GM21717 (cell line): ENCODE measurements around the gene DPAGT1.

Source experiments
- ATAC-seq: cut with Tn5 transposase; IDR thresholded peaks from one replicate; pipeline ENCODE4 v1.9.1; 2021; ENCODE audit warnings: mild to moderate bottlenecking, moderate library complexity; ENCODE audit not compliant: unreplicated experiment

Gene DPAGT1

DNA sequence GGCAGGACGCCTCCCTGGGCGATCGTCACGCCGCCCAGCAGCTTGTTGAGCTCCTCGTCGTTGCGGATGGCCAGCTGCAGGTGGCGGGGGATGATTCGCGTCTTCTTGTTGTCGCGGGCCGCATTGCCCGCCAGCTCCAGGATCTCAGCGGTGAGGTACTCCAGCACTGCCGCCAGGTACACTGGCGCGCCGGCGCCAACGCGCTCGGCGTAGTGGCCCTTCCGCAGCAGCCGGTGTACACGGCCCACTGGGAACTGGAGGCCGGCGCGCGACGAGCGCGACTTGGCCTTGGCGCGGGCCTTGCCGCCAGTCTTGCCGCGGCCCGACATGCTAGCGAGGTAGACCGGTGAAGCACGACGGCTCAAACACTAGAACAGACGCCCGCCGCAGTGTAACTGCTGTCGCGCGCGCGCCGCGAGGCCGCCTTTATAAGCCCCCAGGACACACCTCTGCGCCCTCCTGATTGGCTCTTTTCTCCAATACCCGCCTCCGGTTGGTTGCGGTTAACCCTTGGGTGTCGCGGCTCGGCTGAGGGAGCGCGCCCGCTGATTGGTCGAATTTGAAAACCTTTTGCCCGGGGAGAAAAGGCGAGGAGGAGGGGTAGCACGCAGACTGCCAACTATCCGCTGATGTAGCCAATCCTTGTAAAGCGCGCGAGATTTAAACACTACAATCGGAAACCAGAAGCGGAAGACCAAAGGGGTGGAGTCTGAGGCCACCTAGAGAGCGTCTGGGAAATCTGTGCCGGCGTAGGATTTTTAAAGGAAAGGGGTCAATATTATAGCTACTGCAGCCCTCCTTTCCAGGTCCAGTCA lies 6.4 kb downstream of the DPAGT1 start:
- ATAC-seq: peak; percentile 67

- peak; percentile 30 for ATAC-seq
Observed at GRCh38 chr11:119094816-119095065, 6.9 kb downstream of the DPAGT1 start.

DNA sequence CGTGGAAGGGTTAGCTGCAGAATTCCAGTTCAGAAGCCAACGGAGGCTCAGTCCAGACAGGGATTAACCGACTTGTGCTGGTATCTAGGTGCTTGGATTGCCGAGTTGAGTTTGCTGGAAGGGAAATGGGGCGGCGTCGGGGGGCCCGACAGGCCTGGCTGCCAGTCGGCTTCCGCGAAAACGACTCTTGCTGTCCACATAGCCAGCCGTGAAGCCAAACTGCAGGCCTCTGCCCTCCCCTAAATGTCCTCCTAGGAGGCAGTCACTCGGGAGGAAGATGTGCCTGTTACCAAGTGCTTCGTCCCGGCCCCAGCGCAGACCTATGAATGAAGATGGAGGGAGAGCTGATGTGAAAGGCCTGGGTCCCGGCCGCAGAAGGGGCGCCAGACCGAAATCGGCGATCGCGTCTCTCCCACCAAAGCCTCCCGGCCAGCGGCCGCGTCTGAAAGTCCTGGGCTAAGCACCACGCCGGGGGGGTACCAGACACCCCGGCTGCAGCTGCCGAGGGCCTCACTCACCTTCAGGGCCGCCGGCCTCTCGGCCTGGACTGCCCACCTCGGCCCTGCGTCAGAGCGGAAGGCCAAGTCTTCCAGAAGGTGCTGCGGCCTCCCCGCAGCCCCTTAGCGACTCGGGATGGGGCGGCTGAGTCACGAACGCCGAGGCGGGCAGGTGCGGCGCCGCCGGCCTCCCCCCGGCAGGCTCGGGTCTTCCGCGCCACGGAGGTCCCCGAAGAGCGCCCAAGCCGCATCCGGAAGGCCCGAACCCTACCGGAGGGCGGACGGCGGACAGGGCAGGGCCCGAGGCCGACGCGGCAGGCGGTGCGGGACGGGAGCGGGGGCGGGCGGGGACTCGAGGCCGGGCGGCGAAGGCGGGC lies 7.5 kb downstream of the DPAGT1 start:
- ATAC-seq: peak; percentile 9

DNA sequence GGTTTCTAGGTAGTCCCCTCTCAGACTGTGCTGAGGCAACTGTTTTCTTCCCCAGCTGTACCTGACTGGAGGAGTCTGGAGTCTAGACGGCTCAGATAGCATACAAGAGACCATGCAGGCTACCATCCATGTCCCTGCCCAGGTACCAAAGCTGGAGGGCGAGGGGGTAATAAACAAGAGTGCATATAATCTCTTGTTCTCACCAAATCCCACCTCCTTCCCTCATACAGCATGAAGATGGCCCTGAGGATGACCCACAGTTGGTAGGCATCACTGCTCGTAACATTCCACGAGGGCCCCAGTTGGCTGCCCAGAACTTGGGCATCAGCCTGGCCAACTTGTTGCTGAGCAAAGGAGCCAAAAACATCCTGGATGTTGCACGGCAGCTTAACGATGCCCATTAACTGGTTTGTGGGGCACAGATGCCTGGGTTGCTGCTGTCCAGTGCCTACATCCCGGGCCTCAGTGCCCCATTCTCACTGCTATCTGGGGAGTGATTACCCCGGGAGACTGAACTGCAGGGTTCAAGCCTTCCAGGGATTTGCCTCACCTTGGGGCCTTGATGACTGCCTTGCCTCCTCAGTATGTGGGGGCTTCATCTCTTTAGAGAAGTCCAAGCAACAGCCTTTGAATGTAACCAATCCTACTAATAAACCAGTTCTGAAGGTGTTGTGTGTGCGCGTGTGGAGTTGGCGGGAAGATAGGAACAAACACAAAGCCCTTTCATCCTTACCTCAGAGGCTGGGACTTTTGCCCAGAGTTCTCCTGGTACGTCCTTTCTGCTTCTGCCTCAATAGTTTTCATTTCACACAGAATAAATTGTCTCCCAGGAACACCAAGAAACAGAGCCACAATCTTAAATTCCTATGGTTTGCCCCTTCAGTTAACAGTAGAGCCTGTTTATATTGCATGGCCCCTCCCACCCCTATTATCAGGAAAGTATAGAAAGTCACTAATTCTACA lies 8.5 kb downstream of the DPAGT1 start:
- ATAC-seq: no peak

GRCh38 chr11:119091966-119092879 lies 9.4 kb downstream of the DPAGT1 start:
- ATAC-seq: no peak

DNA sequence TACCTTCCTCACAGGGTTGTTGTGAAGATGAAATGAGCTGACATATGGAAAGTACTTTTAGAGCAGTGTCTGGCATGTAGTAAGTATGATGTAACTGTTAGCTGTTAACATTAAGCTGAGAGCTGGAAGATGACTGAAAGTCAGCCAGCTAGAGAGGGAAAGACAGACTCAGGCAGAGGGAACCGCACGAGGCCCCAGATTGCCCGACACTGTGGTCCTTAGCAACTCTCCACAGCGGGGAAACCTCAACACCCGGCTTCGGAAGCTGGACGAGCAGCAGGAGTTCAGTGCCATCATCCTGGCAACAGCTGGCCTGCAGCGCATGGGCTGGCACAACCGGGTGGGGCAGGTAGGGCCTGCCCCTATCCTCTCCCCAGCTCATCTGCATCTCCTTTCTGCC lies 10.5 kb downstream of the DPAGT1 start:
- no peak for ATAC-seq

DNA sequence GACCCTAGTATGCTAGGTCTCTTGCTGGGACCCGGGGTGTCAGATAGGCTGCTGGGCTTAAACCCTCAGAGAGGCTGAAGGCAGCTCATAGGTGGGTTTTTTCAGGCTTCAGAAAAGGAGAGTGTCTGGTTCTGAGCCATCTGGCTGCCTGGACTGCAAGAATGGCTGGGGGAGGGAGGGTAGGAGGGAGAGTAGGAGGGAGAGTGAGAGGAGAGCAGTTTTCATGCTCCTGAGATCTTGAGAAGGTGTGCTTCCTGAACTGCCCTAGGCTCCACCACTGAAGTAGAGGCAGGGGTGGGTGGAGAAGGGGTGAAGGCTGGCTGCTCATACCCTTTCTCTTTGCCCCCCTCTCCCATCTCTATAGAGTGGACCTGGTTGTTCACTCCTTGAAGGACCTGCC lies 12.3 kb downstream of the DPAGT1 start:
- no peak for ATAC-seq

GRCh38 chr11:119088406-119088805 lies 13.2 kb downstream of the DPAGT1 start:
- no peak for ATAC-seq

DNA sequence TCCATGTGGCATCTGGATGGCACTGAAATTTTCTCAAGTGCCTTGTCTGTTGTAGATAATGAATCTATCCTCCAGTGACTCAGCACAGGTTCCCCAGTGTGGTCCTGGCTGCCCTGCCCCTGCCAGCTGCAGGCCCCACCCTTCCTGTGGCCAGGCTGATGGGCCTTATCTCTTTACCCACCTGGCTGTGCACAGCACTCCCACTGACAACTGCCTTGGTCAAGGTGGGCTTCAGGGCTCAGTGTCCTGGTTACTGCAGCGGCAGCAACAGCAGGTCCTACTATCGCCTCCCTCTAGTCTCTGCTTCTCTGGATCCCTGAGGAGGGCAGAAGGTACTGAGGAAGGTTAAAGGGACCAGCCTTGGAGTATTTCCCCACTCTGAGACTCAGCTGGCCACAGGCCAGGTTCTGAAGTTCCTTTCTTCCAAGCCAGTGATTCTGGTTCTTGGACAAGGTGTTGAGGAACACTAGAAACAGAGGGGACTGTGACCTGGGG lies 13.9 kb downstream of the DPAGT1 start:
- ATAC-seq: no peak

GRCh38 chr11:119087123-119087522 lies 14.5 kb downstream of the DPAGT1 start:
- no peak for ATAC-seq

GRCh38 chr11:119085437-119085847 lies 16.2 kb downstream of the DPAGT1 start:
- ATAC-seq: peak; percentile 19

DNA sequence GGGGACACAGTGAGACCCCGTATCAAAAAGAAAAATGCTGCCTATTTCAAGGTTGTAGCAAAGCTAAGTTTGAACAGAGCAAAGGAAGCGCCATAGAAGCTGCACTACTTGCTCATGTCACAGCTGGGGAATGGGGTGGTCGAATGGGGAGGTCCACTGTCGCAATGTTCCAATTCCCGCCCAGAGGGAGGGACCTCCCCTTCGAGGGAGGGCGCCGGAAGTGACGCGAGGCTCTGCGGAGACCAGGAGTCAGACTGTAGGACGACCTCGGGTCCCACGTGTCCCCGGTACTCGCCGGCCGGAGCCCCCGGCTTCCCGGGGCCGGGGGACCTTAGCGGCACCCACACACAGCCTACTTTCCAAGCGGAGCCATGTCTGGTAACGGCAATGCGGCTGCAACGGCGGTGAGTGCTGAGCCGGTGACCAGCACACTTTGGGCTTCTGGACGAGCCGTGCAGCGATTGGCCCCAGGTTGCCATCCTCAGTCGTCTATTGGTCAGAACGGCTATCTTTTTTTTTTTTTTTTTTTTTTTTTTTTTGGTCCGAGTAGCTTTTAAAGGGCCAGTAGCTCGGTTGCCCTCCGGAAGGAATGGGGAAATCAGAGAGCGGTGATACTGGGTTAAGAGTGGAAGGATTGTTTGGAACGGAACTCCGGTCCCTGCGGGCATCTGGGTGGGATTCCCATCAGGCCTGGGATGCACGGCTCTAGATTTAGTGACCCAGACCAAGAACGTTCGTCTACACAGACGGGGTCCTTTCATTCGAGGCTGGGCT lies 16.8 kb downstream of the DPAGT1 start, which contains the start of gene HMBS:
Gene HMBS, plus strand, starts transcription at position 219 of the 774 bp plus-strand sequence. Its CDS starts 153 bp downstream, at position 372.
- ATAC-seq: peak; percentile 77

DNA sequence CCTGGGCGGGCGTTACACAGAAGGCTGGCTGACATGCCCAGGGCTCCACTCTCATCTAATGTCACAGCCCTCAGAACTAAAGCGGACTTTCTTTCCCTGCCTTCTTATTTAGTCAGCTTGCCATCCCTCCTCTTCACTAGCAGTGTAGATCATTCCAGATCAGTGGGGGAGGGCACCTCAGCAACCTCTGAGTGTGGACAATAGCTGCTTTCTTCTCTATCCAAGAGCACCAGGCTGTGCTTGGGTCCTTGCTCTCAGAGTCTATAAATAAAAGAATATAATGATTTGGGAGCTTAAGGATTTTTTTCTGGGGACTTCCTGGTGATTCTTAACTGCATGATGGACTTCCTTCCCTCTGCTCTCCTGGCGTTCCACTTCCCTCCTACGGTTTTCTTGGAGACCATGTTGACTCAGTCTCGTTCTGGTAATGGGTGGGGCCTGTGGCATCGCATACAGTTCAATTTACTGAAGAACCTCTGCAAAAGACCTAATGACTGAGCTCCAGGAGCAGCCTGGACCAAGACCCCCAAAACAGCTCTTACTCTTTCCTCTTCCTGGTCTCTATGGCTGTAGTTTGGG lies 19.9 kb downstream of the DPAGT1 start:
- no peak for ATAC-seq

DNA sequence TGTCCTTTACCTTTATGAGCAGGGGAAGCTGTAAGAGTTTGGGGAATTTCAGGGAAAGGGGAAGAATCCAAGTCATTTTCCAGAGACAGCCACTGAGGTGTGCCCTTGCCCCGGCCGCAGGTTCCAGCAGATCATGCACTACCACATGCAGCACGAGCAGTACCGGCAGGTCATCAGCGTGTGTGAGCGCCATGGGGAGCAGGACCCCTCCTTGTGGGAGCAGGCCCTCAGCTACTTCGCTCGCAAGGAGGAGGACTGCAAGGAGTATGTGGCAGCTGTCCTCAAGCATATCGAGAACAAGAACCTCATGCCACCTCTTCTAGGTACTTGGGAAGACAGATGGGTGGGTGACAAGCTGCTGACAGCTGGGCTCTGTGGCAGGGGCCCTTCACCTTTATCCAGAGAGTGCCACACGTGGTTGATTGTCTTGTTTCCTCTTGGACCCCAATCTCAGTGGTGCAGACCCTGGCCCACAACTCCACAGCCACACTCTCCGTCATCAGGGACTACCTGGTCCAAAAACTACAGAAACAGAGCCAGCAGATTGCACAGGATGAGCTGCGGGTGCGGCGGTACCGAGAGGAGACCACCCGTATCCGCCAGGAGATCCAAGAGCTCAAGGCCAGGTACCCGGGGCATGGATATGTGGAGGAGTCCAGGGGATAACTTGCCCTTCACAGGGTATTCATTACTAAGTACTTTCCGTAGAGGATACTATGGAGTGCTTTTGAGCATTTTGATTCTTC lies 22.8 kb downstream of the DPAGT1 start:
- no peak for ATAC-seq

DNA sequence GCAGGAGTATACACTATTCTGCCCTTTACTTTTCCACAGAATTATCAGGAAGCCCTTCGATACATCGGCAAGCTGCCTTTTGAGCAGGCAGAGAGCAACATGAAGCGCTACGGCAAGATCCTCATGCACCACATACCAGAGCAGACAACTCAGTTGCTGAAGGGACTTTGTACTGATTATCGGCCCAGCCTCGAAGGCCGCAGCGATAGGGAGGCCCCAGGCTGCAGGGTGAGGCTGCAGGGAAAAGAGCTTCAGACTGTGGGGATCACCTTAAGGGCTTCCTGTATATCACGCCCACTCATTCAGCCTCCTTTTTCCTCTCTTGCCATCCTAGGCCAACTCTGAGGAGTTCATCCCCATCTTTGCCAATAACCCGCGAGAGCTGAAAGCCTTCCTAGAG lies 23.8 kb downstream of the DPAGT1 start:
- no peak for ATAC-seq

DNA sequence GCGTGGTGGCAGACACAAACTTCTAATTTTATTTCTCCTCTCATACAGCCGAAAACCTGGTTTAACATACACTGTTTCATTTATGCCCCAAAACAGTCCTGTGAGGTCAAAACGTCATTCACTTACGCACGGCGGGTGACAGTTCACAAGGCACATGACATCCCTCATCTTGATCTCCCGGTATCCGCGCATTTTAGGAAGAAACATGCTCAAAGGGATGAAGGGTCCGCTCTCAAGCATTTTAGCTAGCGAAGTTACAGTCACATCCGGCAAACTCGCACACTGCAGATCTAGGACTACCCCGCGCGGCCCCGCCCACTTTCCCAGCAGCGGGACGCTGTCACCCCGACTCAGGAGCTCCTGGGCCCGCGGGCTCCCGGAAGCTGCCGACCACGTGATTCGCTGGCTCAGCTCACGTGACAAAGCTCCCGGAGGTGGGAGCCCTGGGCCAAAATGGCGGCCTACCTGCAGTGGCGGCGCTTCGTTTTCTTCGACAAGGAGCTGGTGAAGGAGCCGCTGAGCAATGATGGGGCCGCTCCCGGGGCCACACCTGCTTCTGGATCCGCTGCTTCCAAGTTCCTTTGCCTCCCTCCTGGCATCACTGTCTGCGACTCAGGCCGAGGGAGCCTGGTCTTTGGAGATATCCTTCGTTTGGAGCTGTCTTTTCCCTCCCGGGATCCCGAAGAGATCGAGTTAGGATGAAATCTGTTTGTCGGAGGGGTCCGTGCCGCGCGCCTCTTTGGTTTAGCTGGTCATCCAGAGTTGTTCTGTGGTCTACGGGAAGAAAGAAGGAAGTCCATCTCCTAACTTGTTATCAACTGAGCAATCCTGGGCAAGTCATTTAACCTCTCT lies 34.1 kb downstream of the DPAGT1 start, which contains the start of gene VPS11:
Gene VPS11, plus strand, starts transcription at position 448 of the 852 bp plus-strand sequence. Its CDS starts 6 bp downstream, at position 454.
- peak; percentile 81 for ATAC-seq

- no peak for ATAC-seq
Observed at GRCh38 chr11:119065369-119065768, 36.3 kb downstream of the DPAGT1 start.
